ENCODE data around the gene CST8.

CST8 gene

DNA sequence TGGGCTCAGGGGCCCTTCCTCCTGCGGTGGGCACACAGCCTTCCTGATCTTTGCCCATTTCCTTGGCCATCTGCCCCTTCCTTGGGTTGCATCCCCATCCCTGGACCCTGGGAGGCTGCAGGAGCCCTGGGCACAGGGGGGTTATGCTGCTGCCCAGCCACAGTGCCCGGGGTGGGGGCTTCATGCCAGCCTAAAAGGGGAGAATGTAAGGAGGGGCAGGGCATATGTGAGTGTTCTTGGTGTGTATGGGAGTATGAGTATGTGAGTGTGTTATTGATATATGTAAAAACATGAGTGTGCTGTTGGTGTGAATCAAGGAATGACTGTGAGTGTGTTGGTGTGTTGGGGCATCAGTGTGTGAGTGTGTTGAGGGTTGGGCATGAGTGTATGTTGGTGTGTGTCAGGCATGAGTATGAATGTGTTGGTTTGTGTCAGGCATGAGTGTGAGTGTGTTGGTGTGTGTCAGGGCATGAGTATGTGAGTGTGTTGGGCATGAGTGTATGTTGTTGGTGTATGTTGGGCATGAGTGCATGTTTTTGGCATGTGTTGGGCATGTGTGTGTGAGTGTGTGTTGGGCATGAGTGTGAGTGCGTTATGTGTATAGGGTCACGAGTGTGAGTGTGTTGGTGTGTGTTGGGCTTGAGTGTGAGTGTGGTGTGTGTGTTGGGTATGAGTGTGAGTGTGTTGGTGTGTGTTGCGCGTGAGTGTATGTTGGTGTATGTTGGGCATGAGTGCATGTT, 14.7 kb upstream of the CST8 start:
- FAIRE-seq: no peak

DNA sequence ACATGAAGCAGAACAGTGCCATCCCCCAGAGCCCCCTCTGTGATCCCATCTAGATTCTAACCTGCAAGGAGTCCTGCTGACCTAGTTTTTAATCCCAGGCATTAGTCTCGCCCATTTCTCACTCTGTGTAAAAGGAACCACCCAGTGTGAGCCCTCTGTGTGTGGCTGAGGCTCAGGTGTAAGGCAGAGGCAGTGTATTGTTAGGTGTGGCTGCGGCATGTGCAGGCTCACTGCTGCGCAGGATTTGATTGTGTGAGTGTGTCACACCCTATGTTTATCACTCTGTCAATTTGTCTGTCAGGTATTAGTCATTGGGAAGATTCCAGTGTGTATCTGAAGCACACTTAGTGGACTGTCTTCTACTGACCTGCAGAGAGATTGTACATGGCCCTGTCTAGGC, 13.7 kb upstream of the CST8 start:
- no peak for FAIRE-seq

DNA sequence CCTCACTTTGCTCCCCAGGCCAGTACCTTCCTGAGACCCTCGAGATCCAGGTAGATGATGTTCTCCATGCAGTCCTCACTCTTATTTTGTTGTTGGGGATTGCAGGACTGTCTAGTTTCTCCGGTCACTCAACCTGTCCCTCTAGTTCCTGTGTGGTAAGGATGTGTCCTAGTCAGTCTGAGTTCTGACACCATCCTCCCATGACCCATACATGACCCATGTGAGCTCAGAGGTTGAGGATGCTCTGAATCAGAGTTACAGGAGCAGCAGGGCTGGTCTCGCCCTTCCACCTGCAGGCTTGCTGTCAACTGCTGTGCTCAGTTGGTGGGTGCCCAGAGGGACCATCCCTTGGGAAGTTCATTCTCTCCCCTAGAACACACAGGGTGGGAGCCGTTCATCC, 11.9 kb upstream of the CST8 start:
- FAIRE-seq: no peak

DNA sequence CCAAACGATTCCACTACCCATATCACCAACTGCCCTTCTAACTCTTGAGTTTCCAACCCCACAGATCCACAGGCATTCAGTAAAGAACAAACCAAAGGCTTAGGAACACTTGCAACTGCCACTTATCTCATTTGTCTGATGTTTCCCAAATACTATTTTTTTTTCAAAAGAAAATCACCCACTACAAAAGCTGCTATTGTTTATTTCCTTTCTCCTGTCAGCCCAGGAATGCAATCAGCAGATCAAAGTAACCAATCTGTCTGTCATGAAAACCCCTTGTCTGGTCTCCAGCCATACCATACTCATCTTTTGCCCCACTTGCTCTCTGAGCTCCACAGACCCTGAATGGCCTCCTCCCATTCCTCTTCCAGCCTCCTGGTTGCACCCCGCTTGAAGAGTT, 8.8 kb upstream of the CST8 start:
- FAIRE-seq: no peak

DNA sequence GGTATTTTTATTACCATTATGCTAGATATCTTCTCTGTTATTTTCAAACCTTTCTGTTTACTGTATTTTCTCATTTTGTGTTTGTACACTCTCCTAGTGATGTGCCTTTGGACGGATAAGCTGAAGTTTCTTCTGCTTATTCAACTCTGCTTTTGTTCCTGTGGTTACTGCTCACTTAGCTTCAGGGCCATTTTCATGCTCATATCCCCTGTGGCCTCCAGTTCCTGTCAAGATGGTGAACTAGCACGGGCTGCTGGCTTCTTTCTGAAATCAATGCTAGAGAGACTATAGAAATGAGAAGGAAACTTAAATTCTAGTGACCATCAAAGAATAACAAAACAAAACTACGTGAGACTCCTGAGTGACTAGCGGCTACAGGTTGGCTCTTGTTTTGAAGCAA, 6.8 kb upstream of the CST8 start:
- no peak for FAIRE-seq

DNA sequence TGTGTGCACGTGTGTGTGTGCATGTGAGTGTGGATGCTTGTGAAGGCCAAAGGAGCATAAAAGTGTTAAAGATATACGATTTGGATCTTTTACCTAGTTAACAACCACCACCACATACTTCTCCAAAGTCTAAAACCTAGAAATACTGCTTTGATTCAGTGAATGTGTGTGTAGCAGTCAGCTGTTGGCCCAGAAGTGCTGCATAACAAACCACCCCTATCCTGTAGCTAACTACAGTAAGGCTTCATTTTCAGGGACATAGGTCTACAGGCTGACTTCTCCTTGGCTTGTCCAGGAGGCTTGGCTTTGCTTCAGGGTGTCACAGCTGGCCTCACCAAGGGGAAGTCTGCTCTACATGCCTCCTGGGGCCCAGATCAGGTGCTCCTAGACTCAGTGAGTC, 2.4 kb upstream of the CST8 start:
- no peak for FAIRE-seq

DNA sequence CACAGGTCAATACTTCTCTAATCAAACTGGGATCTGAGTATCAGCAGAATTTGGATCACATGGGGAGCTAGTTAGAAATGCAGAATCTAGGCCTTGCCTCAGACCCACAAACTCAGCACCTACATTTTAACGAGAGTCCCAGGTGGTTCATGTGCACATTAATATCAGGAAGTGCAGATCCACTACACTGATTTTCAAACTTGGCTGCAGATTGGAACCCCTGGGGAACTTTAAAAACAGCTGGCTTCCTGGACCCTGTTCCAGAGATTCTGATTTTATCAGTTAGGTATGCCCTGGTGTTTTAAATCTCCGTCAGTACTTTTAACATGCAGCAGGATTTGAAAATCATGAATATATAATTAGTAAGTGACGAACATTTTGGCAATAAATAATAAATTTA, 1.9 kb upstream of the CST8 start:
- FAIRE-seq: no peak

DNA sequence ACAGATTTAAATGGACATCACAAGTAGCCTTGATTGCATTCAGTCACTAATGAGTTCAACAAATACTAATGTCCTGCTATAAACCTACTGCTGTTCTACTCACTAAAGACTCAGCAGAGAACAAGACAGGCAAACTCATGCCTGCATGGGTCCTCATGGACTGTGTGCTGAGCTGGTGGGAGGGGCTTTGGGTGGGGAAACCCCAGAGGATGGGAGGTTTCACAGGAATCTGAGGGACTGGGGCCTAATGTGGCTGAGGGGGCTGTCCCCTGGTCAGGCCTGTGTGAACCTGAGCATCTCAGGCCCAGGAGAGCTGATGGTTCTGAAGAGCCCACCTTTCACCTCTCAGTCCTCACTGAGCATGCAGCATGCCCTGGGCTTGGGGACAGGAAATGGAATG, 1.4 kb downstream of the CST8 start:
- FAIRE-seq: no peak

DNA sequence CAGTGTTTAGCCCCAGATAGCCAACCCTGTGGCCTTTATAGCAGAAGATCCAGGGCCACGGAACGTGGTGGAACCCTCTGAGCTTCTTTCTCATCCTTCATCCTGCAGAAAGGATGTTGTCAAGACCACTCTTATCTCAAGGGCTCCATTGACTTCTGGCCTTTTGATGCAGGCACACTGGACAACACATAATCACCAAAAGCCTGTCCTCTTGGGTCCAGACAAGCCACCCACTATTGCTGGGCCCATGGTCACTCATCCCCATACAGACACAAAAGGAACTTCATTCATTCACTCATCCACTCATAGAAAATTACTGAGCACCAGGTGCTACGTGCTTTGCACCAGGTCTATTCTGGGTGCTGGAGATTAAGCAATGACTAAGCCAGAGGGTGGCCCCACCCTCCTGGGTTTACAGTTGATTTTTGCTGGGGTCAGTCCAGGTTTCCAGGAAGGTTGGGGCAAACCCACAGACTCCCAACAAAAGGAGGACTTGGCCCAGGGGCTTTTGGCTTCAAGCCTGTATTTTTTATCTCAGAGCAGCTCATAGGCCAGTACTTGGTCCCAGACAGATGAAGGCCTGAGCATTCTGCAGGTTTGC, 2.4 kb downstream of the CST8 start:
- no peak for FAIRE-seq

DNA sequence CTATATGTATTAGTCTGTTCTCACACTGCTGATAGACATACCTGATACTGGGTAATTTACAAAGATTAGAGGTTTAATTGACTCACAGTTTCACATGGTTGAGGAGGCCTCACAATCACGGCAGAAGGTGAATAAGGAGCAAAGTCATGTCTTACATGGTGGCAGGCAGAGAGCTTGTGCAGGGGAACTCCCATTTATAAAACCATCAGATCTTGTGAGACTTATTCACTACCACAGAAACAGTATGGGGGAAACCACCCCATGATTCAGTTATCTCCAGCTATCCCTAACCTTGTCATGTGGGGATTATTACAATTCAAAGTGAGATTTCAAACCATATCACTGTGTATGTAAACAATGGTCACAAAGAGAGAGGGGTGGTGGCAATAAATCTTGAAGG, 6.6 kb downstream of the CST8 start:
- FAIRE-seq: no peak

DNA sequence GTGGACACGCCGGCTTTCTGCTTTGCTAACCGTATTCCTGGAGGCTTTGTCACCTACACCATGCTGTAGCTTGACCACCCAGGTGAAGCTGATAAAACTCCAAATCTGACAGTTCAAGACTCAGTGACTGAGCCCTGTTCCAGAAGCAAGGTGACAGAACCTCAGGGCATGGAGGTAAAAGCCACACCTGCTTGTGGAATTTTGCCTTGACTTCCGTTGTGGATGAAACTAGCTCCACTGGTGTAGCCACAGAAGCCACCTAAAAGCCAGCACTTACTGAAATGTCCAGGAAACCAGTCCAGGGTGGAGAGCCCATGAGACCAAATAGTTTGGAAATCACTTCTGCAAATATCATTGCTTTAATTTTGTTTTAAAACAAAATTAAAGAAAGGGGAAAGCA, 11.0 kb downstream of the CST8 start:
- no peak for FAIRE-seq

DNA sequence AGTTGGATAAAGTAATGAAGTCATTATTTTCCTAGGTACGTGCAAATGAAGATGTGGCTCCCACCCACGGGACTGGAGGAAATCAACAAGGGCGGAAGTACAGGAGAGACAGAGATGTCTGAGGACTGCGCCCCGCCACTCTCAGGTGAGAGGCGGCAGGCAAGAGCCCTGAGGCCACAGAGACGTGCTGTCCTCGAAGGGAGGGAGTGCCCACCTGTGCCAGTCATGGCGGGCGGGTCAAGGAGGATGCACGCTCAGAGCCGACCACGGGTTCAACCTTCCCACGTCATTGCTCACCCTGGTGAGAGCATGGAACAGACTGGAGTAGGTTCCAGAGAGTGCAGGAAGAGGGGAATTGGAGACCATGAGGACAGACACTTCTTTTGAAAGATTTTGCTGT, 12.7 kb downstream of the CST8 start:
- FAIRE-seq: no peak

DNA sequence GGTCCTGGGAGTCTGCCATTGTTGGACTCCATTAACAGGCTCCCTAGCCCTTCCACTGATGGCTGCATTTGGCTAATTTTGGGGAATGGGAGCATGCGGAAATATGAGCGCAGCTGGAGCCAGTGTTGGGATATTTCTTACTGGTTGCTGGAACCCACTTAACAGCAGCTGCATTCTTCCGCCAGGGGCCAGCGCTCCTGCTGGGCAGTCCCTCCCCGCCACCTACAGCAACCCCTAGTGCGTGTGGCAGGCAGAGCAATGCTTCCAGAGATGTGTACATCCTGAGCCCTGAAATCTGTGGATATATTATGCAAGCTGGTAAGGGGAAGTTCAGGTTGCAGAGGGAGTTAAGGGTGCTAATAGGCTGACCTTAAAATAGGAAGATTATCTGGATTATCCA, 16.4 kb downstream of the CST8 start:
- no peak for FAIRE-seq

DNA sequence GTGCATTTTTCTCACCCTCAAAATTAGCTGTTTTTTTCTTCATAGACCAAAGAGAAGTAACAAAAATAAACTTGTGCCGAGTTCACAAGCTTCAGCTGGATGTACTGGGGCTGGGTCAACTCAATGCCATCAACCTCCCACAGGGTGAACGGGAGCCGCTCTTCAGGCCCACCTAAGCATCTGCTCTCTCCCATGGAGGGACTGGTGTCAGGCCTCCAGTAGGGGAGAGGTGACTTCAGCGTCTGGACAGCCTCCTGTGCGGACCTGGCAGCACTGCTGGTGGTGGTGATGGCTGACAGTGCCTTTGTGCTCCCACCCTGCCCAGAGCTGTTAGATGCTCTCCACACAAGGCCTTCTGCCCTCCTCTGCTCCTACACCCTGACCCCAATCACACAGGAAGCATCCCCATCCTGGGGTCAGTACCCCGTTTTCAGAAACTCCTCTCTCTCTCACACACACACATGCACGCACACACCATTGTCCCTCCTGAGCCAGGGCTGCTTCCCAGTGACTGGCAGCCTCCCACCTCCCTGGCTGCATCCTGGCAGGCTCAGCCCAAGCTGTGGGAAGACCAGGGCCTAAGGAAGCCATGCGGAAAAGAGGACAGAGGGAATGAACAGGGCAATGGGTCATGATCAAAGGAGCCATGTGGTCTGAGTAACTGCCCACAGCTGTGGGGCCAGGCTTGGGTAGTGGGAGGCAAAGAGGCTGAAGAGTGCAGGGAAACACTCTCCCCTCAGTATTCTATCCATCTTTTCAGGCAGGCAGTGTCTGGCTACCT, 17.7 kb downstream of the CST8 start:
- FAIRE-seq: no peak

DNA sequence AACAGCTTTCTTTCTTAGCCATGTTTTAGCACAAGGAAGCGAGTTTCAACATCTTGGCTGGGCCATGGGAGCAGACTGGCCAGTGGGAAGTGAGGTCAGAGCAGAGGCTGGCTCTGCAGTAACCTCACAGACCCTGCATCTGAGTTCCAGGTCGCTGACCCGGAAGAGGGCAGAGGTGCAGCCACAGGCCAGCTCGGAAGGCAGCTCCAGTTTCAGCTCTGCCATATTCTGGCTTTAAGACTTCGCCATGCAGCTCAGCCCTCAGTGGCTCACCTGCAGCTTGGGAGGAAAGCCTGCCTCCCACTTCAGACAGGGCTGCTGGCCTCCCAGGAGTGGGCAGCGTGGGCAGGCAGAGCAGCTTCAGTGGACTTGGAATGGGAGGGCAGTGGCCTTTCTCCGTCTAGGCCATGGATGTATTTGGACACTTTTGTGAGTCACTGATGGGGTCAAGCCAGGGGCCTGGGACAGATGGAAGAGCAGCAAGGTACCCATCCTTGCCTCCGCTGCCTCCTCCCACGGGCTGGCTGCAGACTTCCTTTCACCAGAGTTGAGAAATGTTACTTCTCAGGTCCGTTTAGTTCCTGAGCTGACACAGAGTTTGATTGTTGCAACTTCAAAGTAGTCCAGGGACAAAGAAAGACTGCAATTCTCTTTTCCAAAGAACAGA, 18.5 kb downstream of the CST8 start:
- no peak for FAIRE-seq

DNA sequence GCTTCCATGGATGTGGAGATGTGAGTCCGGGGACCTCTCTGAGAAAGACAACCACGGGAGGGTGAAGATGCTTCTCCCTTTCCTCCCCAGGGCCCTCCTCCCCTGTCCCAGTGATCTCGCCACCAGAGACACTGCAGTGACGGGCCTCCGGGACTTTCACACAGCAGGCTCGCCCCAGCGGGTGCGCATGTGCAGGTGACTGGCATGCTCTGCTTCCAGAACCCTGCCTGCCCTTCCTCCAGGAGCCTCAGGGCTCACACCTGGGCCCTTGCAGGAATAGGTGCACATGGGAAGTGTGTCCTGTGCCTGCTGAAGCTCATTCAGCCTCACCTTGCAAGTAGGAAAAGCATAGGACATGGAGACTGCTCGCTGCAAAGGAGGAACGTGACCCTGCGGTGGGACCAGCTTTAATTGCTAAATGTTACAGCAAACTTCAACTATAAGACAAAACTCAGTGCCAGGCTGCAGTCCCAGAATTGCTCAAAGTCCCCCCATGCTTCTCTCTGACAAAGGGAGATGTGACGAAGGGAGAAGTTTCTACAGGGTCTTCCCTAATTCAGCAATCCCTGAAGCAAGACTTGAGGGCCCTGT, 19.2 kb downstream of the CST8 start:
- no peak for FAIRE-seq

DNA sequence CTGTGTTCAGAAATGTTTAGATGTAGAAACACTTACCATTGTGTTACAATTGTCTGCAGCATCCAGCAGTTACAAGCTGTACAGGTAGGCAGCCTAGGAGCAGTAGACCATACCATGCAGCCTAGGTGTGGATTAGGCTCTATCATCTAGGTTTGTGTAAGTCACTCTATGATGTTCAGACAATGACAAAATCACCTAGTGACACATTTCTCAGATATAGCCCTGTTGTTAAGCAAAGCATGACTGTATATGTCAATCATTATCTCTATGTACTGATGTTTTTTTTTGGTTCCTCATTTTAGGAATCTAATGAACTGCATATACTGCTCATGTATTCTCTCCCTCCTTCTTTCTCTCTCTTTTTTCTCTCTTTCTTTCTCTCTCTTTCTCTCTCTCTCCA, 22.2 kb downstream of the CST8 start:
- FAIRE-seq: no peak

DNA sequence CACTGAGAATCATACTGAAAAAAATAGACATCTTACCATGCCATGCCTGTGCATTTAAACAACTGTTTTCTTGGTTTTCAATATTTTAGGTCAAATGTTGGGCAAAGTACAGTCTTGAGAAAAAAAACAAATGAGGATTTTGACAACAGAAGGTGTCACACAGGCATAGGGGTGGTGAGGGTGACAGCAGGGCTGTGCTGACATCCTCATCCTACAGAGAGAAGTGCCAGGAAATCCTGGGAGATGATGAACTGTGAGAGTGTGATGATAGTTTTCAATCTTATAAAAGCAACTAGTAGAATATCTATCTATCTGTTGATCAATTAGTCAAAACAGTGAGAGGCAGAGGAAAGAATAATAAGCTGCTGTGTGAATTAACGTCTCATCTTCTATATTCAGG, 23.9 kb downstream of the CST8 start:
- no peak for FAIRE-seq

DNA sequence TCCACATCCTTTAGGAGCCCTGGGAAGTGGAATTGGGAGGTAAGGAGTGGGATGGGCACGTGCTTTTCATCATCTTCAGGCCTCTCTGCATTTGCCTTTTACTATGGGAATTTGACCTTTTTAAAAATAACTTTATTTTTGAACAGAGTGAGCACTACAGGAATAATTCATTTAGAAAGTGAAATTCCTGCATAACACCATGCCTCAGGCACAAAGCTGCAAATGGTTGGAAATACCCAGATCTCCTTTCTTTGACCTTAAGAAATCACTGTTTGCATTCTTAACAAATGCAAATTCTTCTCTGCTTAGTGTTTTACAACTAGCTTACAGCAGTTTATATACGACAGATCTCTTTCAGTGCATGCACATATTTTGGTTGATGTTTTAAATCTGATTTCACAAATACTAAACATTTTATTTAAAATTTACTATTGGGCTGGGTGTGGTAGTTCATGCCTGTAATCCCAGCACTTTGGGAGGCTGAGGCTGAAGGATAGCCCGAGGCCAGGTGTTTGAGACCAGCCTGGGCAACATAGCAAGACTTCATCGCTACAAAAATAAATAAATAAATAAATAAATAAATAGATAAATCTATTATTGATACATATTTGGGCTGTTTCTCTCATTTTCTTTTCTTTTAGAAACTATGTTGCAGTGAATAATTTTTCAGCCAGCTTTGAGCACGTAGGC, 24.5 kb downstream of the CST8 start:
- FAIRE-seq: no peak

DNA sequence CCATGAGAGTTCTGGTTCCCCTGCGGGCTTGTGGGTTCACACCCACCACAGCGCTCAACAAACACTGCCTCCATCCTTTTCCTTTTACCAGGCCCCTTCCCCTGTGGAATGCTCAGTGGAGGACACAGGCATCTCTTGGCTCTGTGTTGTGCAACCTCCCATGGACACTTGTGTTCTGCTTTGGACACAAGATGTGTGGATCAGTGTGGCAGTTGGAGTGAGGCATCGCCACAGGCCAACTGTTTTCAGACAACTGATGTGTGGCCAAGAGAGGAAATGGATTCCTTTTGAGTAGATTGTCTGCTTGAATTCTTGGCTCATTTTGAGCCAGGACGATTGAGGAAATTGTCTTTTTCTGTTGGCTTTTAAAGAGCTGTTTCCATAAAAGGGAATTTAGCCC, 26.8 kb downstream of the CST8 start:
- no peak for FAIRE-seq

DNA sequence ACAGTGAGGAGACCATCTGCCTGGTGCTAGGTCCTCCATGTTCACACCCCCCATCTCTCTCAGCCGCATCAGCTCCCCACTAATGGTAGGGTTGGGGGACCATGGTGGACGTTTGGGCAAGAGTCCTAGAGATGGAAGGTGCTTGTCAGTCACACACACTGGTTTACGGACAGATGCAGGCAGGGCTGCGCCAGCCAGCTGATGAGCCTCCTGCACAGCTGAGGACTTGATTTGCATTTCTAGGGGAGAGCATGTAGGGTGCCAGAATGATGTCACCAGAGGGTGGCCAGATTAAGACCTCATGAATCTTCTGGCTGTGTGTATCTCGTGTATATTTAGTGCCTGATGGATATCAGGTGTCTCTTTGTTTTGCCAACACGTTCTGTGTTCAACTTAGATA, 28.6 kb downstream of the CST8 start:
- no peak for FAIRE-seq

DNA sequence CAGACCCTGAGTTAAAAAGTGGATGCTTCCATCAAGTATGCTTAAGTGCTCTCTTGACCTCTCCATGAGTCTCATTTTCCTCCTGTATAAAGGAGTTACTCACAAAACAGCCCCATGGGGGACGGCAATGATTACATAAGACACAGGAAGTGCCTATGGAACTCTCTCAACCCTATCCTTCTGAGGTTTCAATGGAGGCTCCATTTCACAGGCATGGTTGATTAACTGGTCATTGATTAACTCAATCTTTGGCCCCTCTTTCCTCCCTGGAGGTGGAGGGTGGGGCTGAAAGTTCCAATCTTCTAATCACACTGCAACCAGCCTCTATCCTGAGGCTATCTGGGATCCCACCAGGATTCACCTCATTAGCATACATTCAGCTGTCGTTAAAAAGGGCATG, 29.3 kb downstream of the CST8 start:
- FAIRE-seq: no peak

DNA sequence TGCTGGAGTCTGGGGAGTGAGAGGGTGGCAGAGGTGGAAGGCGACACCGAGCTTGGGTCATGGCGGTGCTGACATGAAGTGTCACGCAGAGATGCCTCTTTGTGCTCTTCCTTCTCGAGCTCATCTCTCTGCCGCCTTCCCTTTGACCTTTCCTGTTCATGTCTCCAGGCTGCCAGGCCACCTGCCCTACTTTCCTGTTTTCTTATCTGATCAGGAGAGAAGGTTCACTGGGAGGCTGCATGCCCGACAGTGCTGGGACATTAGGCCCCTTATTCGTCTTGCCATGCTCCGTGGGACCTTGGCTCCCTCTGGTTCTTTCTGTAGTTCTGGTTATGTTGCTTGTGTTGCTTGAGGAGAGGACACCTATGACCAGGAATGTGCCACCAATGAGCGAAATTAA, 33.2 kb downstream of the CST8 start:
- no peak for FAIRE-seq
